GM19372 (cell line): ENCODE measurements around the gene SLC24A3.

Experiments used
- ATAC-seq: cut with Tn5 transposase; IDR thresholded peaks from one replicate; pipeline ENCODE4 v1.9.1; 2021; ENCODE audit warnings: mild to moderate bottlenecking, low read depth, moderate library complexity; ENCODE audit not compliant: unreplicated experiment

The SLC24A3 gene

DNA sequence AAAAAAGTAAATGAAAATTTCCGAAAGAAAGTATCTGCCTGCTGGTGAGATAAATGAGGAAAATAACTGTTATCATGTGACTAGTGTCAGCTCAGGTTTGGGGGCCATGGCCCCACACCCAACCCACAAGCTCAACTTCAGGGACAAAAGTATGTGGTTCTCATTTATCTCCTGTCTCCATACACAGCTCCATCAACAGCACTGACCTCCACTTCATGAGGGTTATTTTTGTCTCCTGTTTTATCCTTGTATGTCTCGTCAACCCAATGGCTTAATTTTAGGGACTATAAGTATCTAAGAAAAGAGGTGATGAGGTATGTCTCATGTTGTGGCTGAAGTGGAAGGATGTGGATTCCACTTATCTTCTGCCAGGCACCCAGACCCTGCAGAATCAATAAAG lies 274.0 kb downstream of the SLC24A3 start:
- no peak for ATAC-seq

DNA sequence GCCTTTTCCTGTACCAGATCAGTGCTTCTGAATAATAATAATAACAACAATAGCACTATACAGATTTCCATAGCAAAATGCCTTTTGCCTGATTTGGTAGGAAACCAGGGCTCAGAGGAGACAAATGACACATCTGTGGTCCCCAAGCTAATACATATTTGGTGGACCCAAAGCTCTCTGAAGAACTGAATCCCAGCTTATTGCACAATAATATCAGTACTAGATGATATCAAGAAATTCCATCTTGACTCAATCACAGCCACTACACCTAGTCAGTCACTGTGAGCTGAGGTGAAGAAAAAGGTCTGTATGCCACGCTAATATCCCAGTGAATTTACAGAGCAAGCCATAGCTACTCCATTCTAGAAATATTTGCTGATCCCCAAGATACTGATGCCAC lies 275.0 kb downstream of the SLC24A3 start:
- ATAC-seq, result no peak

DNA sequence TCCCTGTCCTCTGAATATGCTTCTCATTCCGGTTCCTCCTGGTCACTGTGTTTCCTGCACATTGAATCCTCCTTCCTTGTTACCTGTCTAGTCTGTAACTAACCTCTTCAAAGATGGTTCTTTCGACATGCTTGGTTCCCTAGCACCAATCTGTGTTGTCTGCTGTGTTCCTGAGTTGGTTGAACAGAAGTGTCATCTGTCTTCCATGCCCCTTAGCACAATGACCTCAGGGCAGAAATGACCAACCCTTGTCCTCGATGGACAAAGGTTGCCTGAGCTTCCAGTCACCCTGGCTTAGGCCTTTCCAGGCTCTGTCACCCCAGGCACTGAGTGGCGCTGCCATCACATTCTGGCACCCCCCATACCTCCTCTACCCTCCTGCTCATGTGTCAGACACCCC lies 278.8 kb downstream of the SLC24A3 start:
- ATAC-seq, result no peak

DNA sequence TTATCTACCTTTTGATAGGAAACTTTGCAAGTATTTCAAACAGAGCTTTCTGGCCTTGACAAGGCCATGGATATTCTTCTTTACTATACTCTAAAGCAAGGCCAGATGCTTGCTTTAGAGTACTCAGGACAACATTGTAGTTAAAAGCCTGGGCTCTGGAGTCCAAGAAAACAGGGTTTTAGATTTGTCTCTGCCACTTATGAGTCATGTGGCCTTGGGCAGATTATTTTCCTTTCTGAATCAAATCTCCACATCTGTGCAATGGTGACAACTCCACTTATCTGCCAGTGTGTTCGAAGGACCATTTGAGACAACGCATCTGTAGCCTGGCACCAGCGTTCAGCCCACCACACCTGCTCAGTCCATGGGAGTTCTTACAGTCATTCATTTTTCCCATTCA lies 279.7 kb downstream of the SLC24A3 start:
- no peak for ATAC-seq

DNA sequence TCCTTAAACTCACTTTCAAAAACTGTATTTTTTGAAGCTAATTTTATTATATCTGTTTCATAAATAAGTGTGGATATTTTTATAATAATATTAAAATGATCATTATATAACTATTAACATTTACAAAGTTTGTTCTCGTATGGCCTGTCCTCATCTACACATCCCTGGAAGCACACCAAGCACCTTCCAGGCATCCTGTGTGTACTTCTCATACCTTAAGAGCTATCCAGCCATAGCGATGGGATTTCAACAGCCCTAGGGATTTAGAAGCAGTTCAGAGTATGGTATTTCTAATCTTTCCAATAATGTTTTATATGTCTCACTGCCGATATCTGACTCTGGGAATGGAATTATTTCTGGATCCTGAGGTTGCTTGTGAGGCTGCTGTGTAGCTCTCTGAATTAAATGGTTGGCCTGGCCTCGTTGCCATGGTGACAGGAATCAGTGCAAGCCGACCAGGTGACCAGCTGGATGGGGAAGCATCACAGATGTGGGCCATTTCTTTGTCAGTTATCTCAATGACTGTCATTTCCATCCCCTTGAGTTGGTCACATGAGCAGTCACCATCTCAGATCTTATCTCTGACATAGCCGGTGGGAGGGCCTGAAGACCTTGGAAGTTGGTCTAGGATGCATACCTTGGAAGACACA lies 280.4 kb downstream of the SLC24A3 start:
- no peak for ATAC-seq

DNA sequence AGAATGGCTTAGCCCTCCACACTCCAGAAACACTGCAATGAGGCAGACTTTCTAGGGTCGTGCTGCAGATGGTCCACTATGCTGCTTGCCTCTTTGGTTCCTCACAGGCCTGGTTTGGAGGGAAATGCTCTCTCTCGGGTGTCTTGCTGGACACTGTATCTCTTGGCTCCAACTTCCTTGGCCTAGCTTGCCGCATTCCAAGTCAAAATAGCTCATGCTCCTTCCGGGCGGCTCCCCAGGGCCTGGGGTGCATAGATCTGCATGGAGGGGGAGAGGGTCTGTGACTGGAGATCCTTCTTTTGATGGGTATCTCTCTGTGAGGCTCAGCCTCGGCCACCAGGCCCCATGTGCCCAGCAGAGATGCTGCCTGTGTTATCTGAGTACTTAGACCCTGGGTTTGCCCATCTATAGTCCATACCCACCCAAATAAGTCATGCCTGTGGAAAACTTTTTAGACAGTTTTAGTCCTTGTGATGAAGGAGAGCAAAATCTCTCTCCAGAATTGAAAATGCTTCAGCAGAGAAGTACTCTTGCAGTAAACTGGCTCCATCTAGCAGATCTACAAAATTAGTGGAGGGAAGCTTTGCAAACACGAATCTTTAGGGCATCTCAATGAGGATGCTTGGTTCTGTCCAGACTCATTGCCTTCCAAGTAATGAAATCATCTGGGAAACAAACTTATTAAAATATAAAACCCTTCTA lies 281.5 kb downstream of the SLC24A3 start:
- no peak for ATAC-seq

DNA sequence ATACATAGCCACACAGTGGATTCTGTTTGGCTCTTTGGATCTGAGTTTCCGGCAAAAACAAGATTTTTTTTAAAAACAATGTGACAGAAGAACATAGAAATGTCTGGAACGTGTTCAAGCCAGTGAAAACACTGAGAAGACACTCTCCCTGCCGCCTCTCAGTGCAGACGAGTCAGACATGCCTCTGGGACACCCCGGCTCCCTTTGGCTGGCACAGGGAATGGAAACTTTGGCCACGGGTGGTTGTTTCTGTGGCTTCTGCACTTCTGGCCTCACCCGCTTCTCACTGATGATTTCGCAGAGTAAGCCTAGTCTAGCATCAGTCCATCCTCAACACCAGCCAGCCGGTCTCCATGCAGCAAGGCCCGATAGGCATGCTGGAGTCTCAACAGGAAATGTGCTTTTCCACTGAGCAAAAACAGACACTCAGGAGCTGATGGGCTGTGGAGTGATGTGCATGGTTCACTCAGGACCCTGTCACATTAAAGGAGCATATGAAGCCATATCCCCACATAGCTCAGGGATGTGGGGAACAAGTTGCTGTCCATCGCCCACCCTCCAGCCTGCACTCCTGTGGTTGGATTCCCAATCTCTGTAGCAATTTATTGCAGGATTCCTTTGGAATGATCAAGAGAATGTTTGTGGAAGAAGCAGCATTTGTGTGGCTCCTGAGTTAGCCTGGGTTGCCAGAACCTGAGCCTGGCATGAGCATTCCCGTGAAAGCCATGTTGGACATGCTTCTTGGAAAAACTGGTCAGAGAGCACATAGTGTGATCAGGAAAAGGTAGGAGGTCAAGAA lies 283.7 kb downstream of the SLC24A3 start:
- no peak for ATAC-seq

DNA sequence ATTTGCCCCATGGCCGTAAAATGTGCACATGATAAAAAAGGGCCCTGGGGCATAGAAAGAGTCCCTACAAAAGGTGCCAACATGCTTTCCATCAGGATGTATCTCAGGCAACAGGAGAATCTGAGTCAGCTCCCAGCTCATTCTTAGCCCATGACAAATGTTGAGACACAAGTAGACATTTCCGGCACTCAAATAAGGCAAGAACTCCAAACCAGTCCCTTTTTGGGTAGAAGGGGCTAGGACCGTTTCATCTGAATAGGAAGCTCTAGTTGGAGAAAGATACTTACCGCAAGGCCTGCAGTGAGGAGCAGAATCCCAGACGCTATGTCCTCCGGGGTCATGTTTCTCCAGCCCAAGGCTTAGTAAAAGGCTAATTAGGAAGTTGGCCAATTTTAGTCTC lies 284.6 kb downstream of the SLC24A3 start:
- no peak for ATAC-seq

DNA sequence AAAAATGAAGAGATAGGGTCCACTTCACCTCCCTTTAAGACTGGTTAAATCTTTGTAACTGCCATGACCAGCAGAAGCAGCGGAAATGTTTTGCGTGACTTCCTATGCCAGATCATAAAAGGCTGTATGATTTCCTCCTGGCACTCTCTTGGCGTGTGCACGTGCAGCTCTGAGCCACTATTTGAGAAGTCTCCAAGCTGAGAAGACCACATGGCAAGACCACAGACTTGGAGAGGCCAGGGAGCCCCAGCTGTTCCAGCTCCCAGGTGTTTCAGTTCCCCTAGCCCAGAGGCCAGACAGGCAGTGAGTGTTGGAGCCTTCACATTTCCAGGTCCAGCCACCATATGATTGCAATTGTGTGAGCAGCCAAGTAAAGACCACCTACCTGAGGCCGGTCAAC lies 286.3 kb downstream of the SLC24A3 start:
- no peak for ATAC-seq

DNA sequence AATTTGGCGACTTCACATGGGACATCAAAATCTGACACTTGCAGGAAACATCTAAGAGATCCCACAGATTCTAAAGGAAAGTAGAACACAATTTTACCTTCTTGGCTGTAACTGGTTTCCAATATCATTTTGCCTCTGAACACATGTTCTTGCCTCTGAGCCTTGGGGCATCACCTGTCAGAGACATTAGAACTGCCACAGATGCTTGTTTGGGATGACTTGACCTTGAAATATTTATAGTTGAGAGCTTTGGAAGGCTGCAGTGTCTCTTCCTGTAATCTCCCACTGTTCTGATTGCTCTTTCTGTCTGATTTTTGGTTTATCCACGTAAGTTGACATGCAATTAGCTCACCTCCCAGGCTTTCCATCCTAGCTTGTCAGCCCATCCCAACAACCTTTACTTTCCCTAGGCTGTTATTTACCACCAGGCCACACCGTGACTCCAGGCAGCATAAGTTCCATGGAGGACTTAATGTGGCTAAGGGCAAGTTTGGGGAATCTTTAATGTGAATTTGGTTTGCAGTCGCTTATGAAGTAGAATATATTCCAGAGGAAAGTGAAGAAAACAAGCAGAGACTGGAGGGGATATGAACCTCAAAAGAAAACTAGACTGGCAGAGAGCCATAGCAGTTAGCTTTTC lies 289.2 kb downstream of the SLC24A3 start:
- no peak for ATAC-seq

DNA sequence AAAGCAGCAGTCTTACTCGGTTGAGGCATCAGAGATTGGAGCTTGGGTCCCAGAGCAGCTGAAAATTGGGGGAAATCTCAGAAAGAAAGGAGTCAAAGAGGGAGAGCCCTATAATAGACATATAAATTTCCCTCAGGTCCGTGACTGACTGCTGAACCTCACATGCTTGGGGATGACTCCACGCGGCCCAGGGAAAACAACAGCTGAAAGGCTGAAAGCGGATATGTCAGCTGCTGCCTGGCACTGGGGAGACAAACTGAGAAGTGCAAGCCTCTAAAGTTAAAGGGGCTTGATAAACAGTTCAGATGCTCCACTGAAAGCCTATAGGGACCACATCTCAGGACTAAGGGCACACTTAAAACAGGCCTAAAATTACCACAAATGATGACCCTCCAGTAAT lies 289.7 kb downstream of the SLC24A3 start:
- ATAC-seq, result no peak

DNA sequence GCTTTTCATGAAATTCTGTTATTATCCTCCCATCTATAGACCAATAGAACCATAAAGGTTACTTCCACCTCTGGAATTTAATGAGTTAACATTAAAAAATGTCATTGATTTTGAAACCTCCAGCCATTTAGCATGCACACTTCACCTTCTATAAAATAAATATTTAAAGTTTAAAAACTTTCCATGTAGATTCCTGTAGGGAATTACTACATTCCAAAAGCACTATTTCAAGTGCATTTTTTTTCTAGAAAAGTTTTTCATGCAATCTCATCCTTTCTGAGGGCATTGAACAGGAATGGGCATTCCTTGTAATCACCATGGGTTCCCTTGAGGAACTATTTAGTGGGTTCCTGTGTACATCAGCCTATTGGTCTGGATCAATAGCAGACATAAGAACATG lies 291.8 kb downstream of the SLC24A3 start:
- ATAC-seq, result no peak

DNA sequence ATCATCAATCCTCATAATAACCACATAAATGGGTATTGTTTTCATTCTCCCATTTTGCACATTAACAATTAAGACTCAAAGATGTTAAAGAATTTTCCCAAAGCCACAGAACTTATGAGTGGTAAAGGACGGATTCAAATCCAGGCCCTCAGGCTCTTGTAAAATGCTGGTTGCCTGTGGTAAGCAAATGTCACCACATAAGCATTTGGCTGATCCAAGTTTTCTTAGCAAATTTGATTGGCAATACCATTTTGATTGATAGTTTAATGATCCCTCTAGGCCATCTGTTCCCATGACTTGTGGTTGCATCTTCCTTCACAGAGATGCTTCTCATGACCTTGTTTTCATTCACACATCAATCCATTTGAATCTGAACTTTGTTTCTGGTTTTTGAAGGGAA lies 293.6 kb downstream of the SLC24A3 start:
- ATAC-seq, result no peak

DNA sequence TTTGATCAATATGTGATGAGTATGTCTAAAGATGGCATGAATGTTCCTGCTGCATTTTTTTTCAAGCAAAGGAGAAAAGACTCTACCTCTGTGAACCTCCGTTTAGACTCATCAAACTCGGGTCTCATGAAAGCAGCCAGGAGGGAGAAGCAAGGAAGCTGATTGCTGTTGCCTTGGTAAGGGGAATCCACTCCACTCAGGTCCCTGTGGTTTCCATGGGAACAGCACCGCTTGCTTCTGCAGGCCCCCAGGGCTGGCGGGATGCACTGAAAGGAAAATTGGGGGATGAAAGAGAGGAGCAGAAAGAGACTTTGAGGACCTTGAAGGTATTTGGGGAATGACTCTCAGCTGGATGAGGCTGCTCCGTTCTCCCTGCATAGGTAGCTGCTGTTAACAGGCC lies 296.0 kb downstream of the SLC24A3 start:
- no peak for ATAC-seq

DNA sequence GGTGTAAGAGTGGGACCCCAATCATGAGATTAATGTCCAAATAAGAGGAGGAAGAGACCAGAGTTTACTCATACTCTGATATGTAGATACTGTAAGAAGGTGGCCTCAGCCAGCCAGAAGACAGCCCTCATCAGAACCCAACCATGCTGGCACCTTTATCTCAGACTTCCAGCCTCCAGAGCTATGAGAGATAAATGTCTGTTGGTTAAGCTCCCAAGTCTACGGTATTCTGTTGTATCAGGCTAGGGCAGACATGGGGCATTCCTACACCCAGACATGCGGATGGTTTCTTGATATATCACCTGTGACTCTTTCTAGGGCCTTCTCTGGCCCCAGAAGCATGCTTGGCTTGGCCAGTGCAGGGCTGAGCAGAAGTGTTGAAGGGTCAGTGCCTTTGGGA lies 298.2 kb downstream of the SLC24A3 start:
- ATAC-seq, result no peak

DNA sequence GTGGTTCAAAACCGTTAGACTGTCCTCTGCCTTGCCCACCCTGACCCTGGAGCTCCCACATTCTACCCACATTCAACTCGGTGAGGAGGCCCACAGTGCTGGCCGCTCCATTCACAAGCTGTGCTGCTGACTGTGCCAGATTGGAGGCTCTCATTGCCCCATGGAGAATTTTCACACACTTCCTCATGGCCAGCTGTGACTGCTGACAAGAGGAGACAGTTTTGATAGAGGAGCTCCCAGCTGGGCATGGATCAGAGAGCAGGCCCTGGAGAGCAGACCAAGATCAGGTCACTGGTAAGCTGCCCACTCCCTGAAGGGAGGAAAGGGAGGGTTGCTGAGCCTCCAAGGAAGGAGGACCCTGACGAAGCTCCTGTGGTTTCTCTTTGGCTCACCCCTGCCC lies 299.5 kb downstream of the SLC24A3 start:
- no peak for ATAC-seq

DNA sequence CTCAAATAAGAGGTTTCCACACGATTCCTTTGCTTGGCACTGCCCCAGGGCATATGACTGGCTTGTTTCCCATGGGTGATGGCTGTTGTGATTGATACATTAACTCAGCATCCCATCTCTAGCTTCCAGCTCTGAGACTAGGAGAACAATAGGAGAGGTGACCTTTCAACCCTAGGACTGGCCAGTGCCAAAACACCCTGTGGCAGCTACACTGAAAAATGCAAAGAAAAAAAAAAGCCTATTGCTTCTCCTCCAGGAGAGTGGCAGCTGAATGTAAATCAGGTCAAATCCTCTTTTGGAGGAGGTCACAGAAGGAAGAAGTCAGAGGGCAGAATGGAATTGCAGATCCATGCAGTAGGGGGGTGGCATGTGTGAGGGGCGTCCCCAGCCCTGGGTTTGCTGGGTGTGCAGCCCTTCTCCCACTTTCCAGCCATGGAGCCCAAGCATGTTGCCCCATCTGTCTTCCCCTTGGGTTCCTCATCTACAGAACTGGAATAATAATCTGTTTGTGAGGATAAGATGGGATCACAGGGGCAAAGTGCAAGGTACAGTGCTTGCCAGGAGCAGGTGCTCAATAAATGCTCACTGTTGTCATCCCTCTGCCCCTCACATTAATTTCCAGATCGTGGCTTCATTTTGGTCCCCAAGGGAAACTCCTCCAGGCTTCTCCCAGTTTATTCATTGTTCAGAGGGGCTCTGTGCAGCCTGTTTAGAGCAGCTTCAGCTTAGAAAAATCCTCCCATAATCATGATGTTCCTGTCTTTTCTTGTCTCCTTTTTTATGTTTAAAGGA lies 300.6 kb downstream of the SLC24A3 start:
- no peak for ATAC-seq

DNA sequence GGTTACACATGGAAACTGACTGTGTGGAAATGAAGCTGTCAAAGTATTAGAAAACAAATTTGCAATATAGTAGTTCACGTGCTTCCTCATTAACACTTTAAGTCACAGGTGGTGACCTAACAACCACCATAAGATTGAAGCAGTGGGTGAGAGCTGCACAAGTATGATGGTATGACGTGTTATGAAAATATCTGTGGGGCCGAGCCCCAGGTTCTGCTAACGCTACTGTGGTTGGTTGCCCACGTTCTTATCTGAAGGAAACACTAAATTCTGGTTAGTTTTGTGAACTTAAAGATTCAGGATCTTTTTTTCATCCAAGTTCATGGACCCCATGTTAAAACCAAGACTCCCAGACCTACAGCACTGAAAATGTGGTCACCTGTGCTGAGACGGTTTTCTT lies 302.6 kb downstream of the SLC24A3 start:
- ATAC-seq, result no peak

DNA sequence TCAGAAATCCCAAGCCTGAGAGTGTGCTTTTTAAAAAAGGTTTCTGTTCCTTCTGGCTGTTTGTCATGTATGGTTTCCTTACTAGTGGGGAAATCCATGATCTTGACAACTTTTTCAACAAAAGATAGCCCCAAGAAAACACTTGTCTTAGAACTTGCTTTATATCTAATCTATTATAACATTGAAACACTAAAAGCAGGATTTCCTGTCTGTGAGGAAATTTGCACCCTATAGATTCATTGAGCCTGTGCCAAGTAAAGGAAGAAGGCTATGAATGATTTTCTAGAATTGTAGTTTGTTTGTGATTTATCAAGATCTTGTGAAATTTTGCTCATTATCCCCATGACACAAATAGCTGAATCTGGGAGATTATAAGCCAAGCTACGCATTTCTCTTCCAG lies 307.0 kb downstream of the SLC24A3 start:
- no peak for ATAC-seq

DNA sequence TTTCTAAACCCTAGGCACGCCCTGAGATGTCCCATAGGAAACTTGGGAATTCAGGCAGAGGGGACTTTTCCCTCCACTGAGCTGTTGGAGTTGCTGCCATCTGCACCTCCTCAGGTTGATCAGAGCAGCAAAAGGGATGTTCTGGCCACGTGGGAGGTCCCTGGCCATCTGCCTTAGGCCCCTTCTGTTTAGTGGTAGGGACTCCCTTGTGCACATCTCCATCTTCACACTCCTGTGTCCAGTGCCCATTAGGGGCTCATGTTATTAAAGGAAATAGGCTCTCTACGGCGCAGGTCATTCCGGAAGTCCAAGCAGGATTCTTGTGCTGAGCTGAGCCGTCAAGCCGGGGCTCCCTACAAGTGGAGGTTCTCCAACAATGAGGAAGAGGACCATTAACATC lies 307.8 kb downstream of the SLC24A3 start:
- ATAC-seq, result no peak
